Ishikawa (cell line): ENCODE results near the gene ORAI2.
A peak's percentile ranks its signal among the peaks of the same experiment; 100 is the strongest.

Source experiments
- CEBPB ChIP-seq: IDR thresholded peaks from 2 replicates; pipeline ENCODE4 v1.6.1; 2012
- CREB1 ChIP-seq: IDR thresholded peaks from 2 replicates; pipeline ENCODE4 v1.6.1; 2012; ENCODE audit warnings: low read depth
- EGR1 ChIP-seq: IDR thresholded peaks from 2 replicates; pipeline ENCODE4 v1.6.1; 2012
- EP300 ChIP-seq: IDR thresholded peaks from 2 replicates; pipeline ENCODE4 v1.6.1; 2012; ENCODE audit warnings: borderline replicate concordance
- FOXM1 ChIP-seq: IDR thresholded peaks from 2 replicates; pipeline ENCODE4 v1.6.1; 2012; ENCODE audit warnings: low read depth, borderline replicate concordance
- NFIC ChIP-seq: IDR thresholded peaks from 2 replicates; pipeline ENCODE4 v1.6.1; 2012
- RAD21 ChIP-seq: IDR thresholded peaks from 2 replicates; pipeline ENCODE4 v1.6.1; 2012; ENCODE audit warnings: low read depth
- TAF1 ChIP-seq: IDR thresholded peaks from 2 replicates; pipeline ENCODE4 v1.6.1; 2012; ENCODE audit warnings: low read depth, mild to moderate bottlenecking
- TCF12 ChIP-seq: IDR thresholded peaks from 2 replicates; pipeline ENCODE4 v1.6.1; 2012; ENCODE audit warnings: low read depth
- TEAD4 ChIP-seq: IDR thresholded peaks from 2 replicates; pipeline ENCODE4 v1.6.1; 2012
- USF1 ChIP-seq: IDR thresholded peaks from 2 replicates; pipeline ENCODE4 v1.6.1; 2012
- YY1 ChIP-seq: IDR thresholded peaks from 2 replicates; pipeline ENCODE4 v1.6.1; 2012; ENCODE audit warnings: low read depth
- ZBTB7A ChIP-seq: IDR thresholded peaks from 2 replicates; pipeline ENCODE4 v1.6.1; 2012; ENCODE audit warnings: low read depth
- TF ChIP-seq, protein P1 (sequence below): IDR thresholded peaks from 2 replicates; pipeline ENCODE4 v1.6.1; 2012
- TF ChIP-seq, protein P2 (sequence below): IDR thresholded peaks from 2 replicates; pipeline ENCODE4 v1.6.1; 2012; ENCODE audit warnings: low read depth, mild to moderate bottlenecking

ORAI2 gene

DNA sequence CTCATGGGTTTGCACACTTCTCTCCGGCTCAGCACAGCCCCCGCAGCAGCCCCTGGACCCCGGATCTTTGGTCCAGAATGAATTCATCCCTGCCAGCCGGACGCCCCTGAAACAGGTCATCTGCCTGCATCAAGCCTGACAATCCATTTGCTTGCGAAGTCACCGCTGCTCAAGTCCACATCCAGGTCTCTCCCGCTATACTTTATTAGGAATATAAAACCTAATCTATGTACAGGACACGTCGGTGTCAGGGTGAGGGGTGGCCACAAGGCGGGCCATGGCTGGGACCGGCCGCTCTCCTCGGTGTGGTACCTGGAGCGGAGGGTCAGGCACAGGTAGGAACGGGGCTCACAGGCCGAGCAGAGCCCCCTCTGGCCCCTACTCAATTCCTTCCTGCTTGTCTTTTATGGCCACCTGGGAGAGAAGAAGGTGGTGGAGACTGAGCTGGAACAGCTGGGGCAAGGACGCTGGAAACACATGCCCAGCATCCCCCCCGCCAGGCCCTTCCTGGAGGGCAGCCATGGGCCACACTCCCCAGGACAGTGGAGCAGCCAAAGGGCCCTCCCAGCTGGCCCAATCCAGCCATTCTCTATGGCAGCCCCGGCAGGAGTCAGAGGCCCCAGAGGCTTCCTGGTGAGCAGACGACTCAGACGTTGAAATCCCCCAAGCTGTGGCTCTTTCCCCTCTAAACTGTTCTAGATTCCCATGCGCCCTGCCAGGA, 40.1 kb downstream of the ORAI2 start:
- TF ChIP-seq NFIC, result no peak
- no peak for TF ChIP-seq EGR1
- TF ChIP-seq, protein P1, sequence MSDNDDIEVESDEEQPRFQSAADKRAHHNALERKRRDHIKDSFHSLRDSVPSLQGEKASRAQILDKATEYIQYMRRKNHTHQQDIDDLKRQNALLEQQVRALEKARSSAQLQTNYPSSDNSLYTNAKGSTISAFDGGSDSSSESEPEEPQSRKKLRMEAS, result no peak
- no peak for TF ChIP-seq RAD21
- TF ChIP-seq ZBTB7A, result no peak
- no peak for TF ChIP-seq USF1
- TF ChIP-seq, protein P2, sequence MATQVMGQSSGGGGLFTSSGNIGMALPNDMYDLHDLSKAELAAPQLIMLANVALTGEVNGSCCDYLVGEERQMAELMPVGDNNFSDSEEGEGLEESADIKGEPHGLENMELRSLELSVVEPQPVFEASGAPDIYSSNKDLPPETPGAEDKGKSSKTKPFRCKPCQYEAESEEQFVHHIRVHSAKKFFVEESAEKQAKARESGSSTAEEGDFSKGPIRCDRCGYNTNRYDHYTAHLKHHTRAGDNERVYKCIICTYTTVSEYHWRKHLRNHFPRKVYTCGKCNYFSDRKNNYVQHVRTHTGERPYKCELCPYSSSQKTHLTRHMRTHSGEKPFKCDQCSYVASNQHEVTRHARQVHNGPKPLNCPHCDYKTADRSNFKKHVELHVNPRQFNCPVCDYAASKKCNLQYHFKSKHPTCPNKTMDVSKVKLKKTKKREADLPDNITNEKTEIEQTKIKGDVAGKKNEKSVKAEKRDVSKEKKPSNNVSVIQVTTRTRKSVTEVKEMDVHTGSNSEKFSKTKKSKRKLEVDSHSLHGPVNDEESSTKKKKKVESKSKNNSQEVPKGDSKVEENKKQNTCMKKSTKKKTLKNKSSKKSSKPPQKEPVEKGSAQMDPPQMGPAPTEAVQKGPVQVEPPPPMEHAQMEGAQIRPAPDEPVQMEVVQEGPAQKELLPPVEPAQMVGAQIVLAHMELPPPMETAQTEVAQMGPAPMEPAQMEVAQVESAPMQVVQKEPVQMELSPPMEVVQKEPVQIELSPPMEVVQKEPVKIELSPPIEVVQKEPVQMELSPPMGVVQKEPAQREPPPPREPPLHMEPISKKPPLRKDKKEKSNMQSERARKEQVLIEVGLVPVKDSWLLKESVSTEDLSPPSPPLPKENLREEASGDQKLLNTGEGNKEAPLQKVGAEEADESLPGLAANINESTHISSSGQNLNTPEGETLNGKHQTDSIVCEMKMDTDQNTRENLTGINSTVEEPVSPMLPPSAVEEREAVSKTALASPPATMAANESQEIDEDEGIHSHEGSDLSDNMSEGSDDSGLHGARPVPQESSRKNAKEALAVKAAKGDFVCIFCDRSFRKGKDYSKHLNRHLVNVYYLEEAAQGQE, result no peak
- TF ChIP-seq CREB1, result no peak
- no peak for TF ChIP-seq CEBPB
- TF ChIP-seq TCF12, result no peak
- no peak for TF ChIP-seq TAF1
- no peak for TF ChIP-seq TEAD4
- TF ChIP-seq FOXM1, result no peak
- TF ChIP-seq EP300, result no peak
- TF ChIP-seq YY1, result no peak

DNA sequence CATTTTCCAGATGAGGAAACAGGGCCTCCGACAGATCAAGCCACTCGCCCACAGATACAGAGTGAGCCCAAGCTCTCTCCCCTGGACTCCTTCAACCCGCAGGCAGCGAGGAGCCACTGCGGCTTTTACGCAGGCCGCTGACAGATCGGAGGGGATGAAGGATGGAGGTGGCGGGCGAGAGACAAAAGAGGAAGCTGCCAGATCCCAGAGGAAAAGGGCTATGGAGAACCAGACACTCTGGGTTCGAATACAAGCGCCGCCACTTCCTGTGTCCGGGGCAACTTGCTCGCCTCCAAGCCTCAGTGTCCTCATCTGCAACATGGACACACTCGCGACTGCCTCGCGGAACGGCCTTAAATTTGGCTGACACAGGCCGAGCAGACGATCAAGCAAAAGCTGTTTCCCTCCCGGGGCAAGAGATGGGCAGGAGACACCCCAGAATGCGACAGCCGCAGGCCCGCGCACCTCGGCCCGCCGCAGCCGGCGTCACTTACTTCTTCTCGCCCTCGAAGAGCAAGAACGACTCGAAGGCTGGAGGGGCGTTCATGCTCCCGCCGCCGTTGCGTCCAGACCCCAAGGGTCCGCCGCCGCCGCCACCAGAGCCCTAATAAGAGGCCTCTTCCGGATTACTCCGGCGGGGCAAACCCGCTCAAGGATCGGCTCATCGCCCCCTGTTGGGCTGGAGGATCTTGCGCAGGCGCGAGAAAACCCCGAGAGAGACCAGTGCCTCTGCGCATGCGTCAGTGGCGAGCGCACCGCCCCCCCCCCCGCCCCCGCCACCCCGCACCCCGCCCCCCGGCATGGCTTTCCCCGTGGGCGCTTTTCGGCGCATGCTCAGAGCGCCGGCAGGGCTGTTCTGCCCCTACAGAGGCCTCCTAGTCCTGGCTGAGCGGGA, 45.2 kb downstream of the ORAI2 start, which contains the start of gene POLR2J:
Gene POLR2J, minus strand, starts transcription at position 609 of the 895 bp plus-strand sequence. Its CDS starts 62 bp downstream, at position 547.
- peak; percentile 62; the same call in 1 of the 2 replicates for TF ChIP-seq TAF1

GRCh38 chr7:102479982-102480637, 46.7 kb downstream of the ORAI2 start:
- TF ChIP-seq RAD21, result peak; percentile 43; the same call in 1 of the 2 replicates
